Fibroblast of the aortic adventitia (primary cell): ENCODE data around the gene KRTAP10-4. TPM values are rescaled to one million over a fixed set of nuclear protein-coding genes. Genes with fewer than 3 reads are reported as not detected.
"Not testable (repeated sequence)": the region's sequence is repeated elsewhere in the genome, so short reads cannot be mapped to it uniquely, and the experiment has no call there.

ENCODE experiments used
- DNase-seq: peaks from one replicate; pipeline ENCODE4 v3.0.0-alpha.2; 2010; ENCODE audit warnings: low read depth
- H3K4me3 ChIP-seq: 2 replicates; pipeline ENCODE4 v1.5.1; 2011; ENCODE audit warnings: low read depth, mild to moderate bottlenecking, control low read depth, low read length, moderate library complexity
- CTCF ChIP-seq: IDR thresholded peaks from 2 replicates; pipeline ENCODE4 v1.5.1; 2011; ENCODE audit warnings: mild to moderate bottlenecking, low read length, control low read depth, inconsistent platforms; ENCODE audit not compliant: insufficient read depth
- total RNA-seq: library from RNA; depleted of rRNA; stranded (reverse); fragments of >200 nt; gene quantifications from 2 replicates; pipeline ENCODE4 v1.2.3, GENCODE V29; 2012; ENCODE audit warnings: low replicate concordance

Gene KRTAP10-4
- total RNA-seq, 1 donor = not detected

GRCh38 chr21:44606495-44606894 lies 33.0 kb downstream of the KRTAP10-4 start:
- no peak for DNase-seq
- TF ChIP-seq CTCF = no peak
- no peak overlapping the region for H3K4me3 ChIP-seq

- TF ChIP-seq CTCF = no peak
- no peak overlapping the region for H3K4me3 ChIP-seq
Measured at GRCh38 chr21:44609193-44609592, 35.7 kb downstream of the KRTAP10-4 start.

GRCh38 chr21:44610157-44610843 lies 36.8 kb downstream of the KRTAP10-4 start:
- H3K4me3 ChIP-seq, DNase-seq: not testable (repeated sequence)

More at GRCh38 chr21:44609193-44609592, 35.7 kb downstream of the KRTAP10-4 start:
- DNase-seq = no peak

- no peak overlapping the region for H3K4me3 ChIP-seq
- TF ChIP-seq CTCF = no peak
- DNase-seq = no peak
Measured at GRCh38 chr21:44611551-44611950, 38.0 kb downstream of the KRTAP10-4 start.

- no peak for DNase-seq
- no peak for TF ChIP-seq CTCF
- H3K4me3 ChIP-seq = no peak within 1 kb of the TSS
Measured at GRCh38 chr21:44612029-44612486, 38.5 kb downstream of the KRTAP10-4 start, which contains the start of gene KRTAP10-8. Gene KRTAP10-8, plus strand, starts transcription at chr21:44612079. Its CDS starts 22 bp downstream, at chr21:44612101.

GRCh38 chr21:44612669-44613229 lies 39.2 kb downstream of the KRTAP10-4 start:
- no peak overlapping the region for H3K4me3 ChIP-seq
- no peak for DNase-seq
- TF ChIP-seq CTCF = no peak

GRCh38 chr21:44613386-44614155 lies 40.0 kb downstream of the KRTAP10-4 start:
- DNase-seq = no peak
- no peak overlapping the region for H3K4me3 ChIP-seq
- no peak for TF ChIP-seq CTCF
